HK-2 (cell line): ENCODE results near the gene MYO1B.

Experiments used
- DNase-seq: peaks from one replicate; pipeline ENCODE4 v3.0.0-alpha.2; 2018; ENCODE audit not compliant: unreplicated experiment

Gene MYO1B

GRCh38 chr2:191245046-191245868, at the start of gene MYO1B:
MYO1B (plus strand) TSS chr2:191245404; CDS start chr2:191276896, 31,492 bp downstream.
- DNase-seq: peak; percentile 88

- DNase-seq: no peak
Observed at GRCh38 chr2:191197096-191197495, 48.1 kb upstream of the MYO1B start.

GRCh38 chr2:191198271-191198670, 46.9 kb upstream of the MYO1B start:
- DNase-seq: no peak

GRCh38 chr2:191199929-191200512, 45.2 kb upstream of the MYO1B start:
- DNase-seq: no peak

GRCh38 chr2:191200910-191201309, 44.3 kb upstream of the MYO1B start:
- DNase-seq: no peak

GRCh38 chr2:191202209-191202721, 42.9 kb upstream of the MYO1B start:
- no peak for DNase-seq

- no peak for DNase-seq
Observed at GRCh38 chr2:191202881-191203397, 42.3 kb upstream of the MYO1B start.

- DNase-seq: no peak
Observed at GRCh38 chr2:191204433-191204832, 40.8 kb upstream of the MYO1B start.

- DNase-seq: no peak
Observed at GRCh38 chr2:191206613-191207471, 38.4 kb upstream of the MYO1B start.

GRCh38 chr2:191209340-191209739, 35.9 kb upstream of the MYO1B start:
- DNase-seq: no peak

GRCh38 chr2:191212119-191212518, 33.1 kb upstream of the MYO1B start:
- no peak for DNase-seq

- DNase-seq: no peak
Observed at GRCh38 chr2:191213333-191213732, 31.9 kb upstream of the MYO1B start.

GRCh38 chr2:191215230-191215629, 30.0 kb upstream of the MYO1B start:
- no peak for DNase-seq

- no peak for DNase-seq
Observed at GRCh38 chr2:191215666-191216065, 29.5 kb upstream of the MYO1B start.

GRCh38 chr2:191217580-191217979, 27.6 kb upstream of the MYO1B start:
- DNase-seq: no peak

- DNase-seq: peak; percentile 58
Observed at GRCh38 chr2:191218292-191218898, 26.8 kb upstream of the MYO1B start.

GRCh38 chr2:191220671-191221070, 24.5 kb upstream of the MYO1B start:
- DNase-seq: no peak

- no peak for DNase-seq
Observed at GRCh38 chr2:191221666-191222065, 23.5 kb upstream of the MYO1B start.

- no peak for DNase-seq
Observed at GRCh38 chr2:191222507-191222906, 22.7 kb upstream of the MYO1B start.

GRCh38 chr2:191222952-191223351, 22.3 kb upstream of the MYO1B start:
- no peak for DNase-seq

- DNase-seq: no peak
Observed at GRCh38 chr2:191225126-191225525, 20.1 kb upstream of the MYO1B start.

GRCh38 chr2:191225690-191226089, 19.5 kb upstream of the MYO1B start:
- no peak for DNase-seq
